Adrenal gland (tissue), 5 donors: ENCODE data around the gene TGFA.

Source experiments
- POLR2A ChIP-seq, 2 donors: fragments of 450-650 bp; IDR thresholded peaks; one replicate each; pipeline ENCODE4 v1.6.1; 2017; ENCODE audit warnings: antibody characterized with exemption in 2 of 2, mild to moderate bottlenecking in 2 of 2, moderate library complexity in 1 of 2
- TF ChIP-seq, protein P1 (sequence below), 6 experiments: fragments of 450-650 bp in 4 of 6; fragments of 200-600 bp in 2 of 6; sonication (generic) in 1 of 6; IDR thresholded peaks; 1 replicate in 5 of 6; 2 replicates in 1 of 6; pipeline versions ENCODE4 v1.5.1 to v1.8.0; 2016 to 2021; ENCODE audit warnings: antibody characterized with exemption in 6 of 6, mild to moderate bottlenecking in 2 of 6, moderate library complexity in 1 of 6
- donor health status: DM: no; HTN: no; CAD: no.

DNA sequence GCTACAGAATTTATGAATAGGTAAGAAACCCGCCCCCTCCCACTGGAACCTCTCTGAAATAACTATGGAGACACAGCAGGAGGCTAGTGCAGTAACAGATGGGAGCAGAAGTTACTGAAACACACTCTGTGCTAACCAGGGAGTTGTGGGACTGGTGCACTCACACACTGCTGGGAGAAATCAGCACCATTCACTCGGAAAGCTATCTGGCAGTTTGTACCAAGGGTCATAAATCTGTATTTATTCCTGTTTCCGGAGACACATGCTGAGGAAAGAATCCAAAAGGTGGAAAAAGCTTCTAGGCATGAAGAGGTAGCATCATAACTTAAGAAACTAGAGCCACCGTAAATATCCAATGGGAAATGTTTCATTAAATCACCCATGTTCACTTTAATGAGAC, 39.9 kb downstream of the TGFA start:
- TF ChIP-seq, protein P1, sequence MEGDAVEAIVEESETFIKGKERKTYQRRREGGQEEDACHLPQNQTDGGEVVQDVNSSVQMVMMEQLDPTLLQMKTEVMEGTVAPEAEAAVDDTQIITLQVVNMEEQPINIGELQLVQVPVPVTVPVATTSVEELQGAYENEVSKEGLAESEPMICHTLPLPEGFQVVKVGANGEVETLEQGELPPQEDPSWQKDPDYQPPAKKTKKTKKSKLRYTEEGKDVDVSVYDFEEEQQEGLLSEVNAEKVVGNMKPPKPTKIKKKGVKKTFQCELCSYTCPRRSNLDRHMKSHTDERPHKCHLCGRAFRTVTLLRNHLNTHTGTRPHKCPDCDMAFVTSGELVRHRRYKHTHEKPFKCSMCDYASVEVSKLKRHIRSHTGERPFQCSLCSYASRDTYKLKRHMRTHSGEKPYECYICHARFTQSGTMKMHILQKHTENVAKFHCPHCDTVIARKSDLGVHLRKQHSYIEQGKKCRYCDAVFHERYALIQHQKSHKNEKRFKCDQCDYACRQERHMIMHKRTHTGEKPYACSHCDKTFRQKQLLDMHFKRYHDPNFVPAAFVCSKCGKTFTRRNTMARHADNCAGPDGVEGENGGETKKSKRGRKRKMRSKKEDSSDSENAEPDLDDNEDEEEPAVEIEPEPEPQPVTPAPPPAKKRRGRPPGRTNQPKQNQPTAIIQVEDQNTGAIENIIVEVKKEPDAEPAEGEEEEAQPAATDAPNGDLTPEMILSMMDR (IDR thresholded peaks at IDR 0.05) = no peak
- no peak for TF ChIP-seq POLR2A (IDR thresholded peaks at IDR 0.05)
